Activated naive CD8-positive, alpha-beta T cell (primary cell): ENCODE measurements around the gene VILL.
"Not testable (repeated sequence)": the region's sequence is repeated elsewhere in the genome, so short reads cannot be mapped to it uniquely, and the experiment has no call there.

Experiments
- H3K27ac Mint-ChIP-seq: one replicate; pipeline ENCODE4 v1.8.0; 2021; ENCODE audit warnings: mixed read lengths
- H3K27me3 Mint-ChIP-seq: one replicate; pipeline ENCODE4 v1.8.0; 2021; ENCODE audit warnings: mixed read lengths
- H3K36me3 Mint-ChIP-seq: one replicate; pipeline ENCODE4 v1.8.0; 2021; ENCODE audit warnings: mixed read lengths
- H3K4me1 Mint-ChIP-seq: one replicate; pipeline ENCODE4 v1.8.0; 2021; ENCODE audit warnings: low read depth, mixed read lengths
- H3K4me3 Mint-ChIP-seq: one replicate; pipeline ENCODE4 v1.8.0; 2021; ENCODE audit warnings: mild to moderate bottlenecking, mixed read lengths
- H3K9me3 Mint-ChIP-seq: one replicate; pipeline ENCODE4 v1.8.0; 2021; ENCODE audit warnings: low read depth, mixed read lengths

Gene VILL

GRCh38 chr3:38036286-38036685 is 45.7 kb downstream of the VILL start:
- Mint-ChIP-seq H3K4me1 (peaks cover 29% of the 10 kb centered on the region), H3K4me3 (no peak overlapping the region), H3K27ac (no peak overlapping the region), H3K27me3 (no peaks in the 10 kb centered on the region), H3K9me3 (no peaks in the 10 kb centered on the region), H3K36me3 (peaks cover 4% of the 10 kb centered on the region)

DNA sequence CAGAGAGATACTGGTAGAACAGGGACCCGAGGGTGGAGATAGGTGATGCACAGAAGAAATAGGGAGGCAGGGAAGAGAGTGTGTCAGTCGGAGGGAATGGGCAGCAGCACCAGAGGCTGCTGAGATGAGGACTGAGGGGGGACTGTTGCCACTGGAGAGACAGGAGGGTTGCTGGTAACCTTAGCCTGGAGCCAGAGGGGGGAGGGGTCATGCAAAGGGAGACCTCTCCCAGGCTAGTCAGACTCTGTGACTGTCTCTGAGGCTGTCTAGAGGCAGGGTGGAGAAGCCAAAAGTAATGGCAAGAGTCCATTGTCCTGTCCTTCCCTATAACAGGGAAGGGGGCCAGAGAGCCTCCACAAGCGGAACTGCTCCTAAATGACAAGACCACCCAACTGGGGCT is 46.3 kb downstream of the VILL start:
- H3K4me1 Mint-ChIP-seq, result peaks cover 29% of the 10 kb centered on the region
- H3K27ac Mint-ChIP-seq, result no peak overlapping the region
- no peak overlapping the region for H3K4me3 Mint-ChIP-seq
- peaks cover 4% of the 10 kb centered on the region for H3K36me3 Mint-ChIP-seq
- no peaks in the 10 kb centered on the region for H3K27me3 Mint-ChIP-seq
- H3K9me3 Mint-ChIP-seq, result no peaks in the 10 kb centered on the region

GRCh38 chr3:38038447-38038911 is 47.9 kb downstream of the VILL start:
- no peaks in the 10 kb centered on the region for H3K9me3 Mint-ChIP-seq
- peak overlapping the region; percentile 90 for H3K27ac Mint-ChIP-seq
- H3K4me1 Mint-ChIP-seq, result peaks cover 29% of the 10 kb centered on the region
- H3K27me3 Mint-ChIP-seq, result no peaks in the 10 kb centered on the region
- peaks cover 7% of the 10 kb centered on the region for H3K36me3 Mint-ChIP-seq
- H3K4me3 Mint-ChIP-seq, result peak overlapping the region; percentile 82

- peak within 1 kb of the TSS; percentile 90 for H3K27ac Mint-ChIP-seq
- H3K4me3 Mint-ChIP-seq, result peak within 1 kb of the TSS; percentile 82
- H3K9me3 Mint-ChIP-seq, result no peaks in the 10 kb centered on the region
- H3K36me3 Mint-ChIP-seq, result peaks cover 7% of the 10 kb centered on the region
- no peaks in the 10 kb centered on the region for H3K27me3 Mint-ChIP-seq
- H3K4me1 Mint-ChIP-seq, result peaks cover 29% of the 10 kb centered on the region
These were observed 48.7 kb downstream of the VILL start, which contains the start of gene DLEC1 for GRCh38 chr3:38039101-38039898. TSS of gene DLEC1 (plus strand) at chr3:38039208. CDS start at chr3:38039226, 18 bp downstream.

- H3K4me1 Mint-ChIP-seq, result peaks cover 29% of the 10 kb centered on the region
- peaks cover 9% of the 10 kb centered on the region for H3K36me3 Mint-ChIP-seq
- peak overlapping the region; percentile 82 for H3K4me3 Mint-ChIP-seq
- H3K27ac Mint-ChIP-seq, result peak overlapping the region; percentile 58
- no peaks in the 10 kb centered on the region for H3K27me3 Mint-ChIP-seq
- no peaks in the 10 kb centered on the region for H3K9me3 Mint-ChIP-seq
These were observed 49.3 kb downstream of the VILL start for GRCh38 chr3:38039899-38040261.

DNA sequence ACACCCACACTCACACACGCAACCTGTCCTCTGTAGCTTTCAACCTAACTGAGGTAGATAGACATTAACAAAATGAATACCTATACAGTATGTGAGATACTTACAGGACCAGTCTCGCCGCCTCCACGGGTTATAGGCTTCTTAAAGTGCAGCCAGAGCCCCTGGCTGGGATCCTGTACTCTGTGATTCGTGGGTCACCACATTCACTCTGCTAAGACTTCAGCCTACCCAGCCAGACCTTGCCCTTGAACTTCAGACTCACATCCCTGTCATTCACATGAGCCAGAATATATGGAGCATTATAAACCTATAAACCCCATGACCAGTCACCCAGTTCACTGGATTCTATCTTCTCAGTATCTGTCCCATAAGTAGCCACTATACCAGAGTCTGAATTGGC is 49.8 kb downstream of the VILL start:
- Mint-ChIP-seq H3K4me1 (peaks cover 29% of the 10 kb centered on the region), H3K9me3 (no peaks in the 10 kb centered on the region), H3K36me3 (peaks cover 9% of the 10 kb centered on the region), H3K4me3 (peak overlapping the region; percentile 82), H3K27ac (peak overlapping the region; percentile 58), H3K27me3 (no peaks in the 10 kb centered on the region)

GRCh38 chr3:38043486-38043885 is 52.9 kb downstream of the VILL start:
- H3K9me3 Mint-ChIP-seq, result no peaks in the 10 kb centered on the region
- peaks cover 20% of the 10 kb centered on the region for H3K4me1 Mint-ChIP-seq
- H3K36me3 Mint-ChIP-seq, result peaks cover 17% of the 10 kb centered on the region
- no peak overlapping the region for H3K4me3 Mint-ChIP-seq
- no peak overlapping the region for H3K27ac Mint-ChIP-seq
- no peaks in the 10 kb centered on the region for H3K27me3 Mint-ChIP-seq

- peaks cover 18% of the 10 kb centered on the region for H3K36me3 Mint-ChIP-seq
- no peaks in the 10 kb centered on the region for H3K9me3 Mint-ChIP-seq
- H3K4me3 Mint-ChIP-seq, result no peak overlapping the region
- H3K27ac Mint-ChIP-seq, result no peak overlapping the region
- no peaks in the 10 kb centered on the region for H3K27me3 Mint-ChIP-seq
- no peaks in the 10 kb centered on the region for H3K4me1 Mint-ChIP-seq
These were observed 55.4 kb downstream of the VILL start for GRCh38 chr3:38046027-38046426.

DNA sequence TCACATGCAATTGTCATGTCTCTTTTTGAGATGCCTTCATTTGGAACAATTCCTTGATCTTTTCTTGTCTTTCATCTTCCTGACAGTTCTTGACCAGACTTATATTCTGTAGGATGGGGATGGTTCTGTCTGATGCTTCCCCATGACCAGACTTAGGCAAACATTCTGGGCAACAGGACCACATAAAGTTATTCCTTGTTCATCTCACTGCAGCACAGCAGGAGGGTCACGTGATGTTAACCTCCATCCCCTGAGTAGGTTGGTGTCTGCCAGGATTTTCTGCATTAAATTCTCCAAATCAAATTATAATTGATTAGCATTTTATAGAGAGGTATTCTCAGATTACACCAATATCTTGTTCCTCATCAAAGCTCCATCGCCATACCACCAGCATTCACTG is 56.2 kb downstream of the VILL start:
- H3K9me3 Mint-ChIP-seq, result no peaks in the 10 kb centered on the region

GRCh38 chr3:38047896-38048295 is 57.3 kb downstream of the VILL start:
- no peak overlapping the region for H3K27ac Mint-ChIP-seq
- H3K27me3 Mint-ChIP-seq, result no peaks in the 10 kb centered on the region
- no peak overlapping the region for H3K4me3 Mint-ChIP-seq
- no peaks in the 10 kb centered on the region for H3K9me3 Mint-ChIP-seq
- H3K4me1 Mint-ChIP-seq, result no peaks in the 10 kb centered on the region
- H3K36me3 Mint-ChIP-seq, result peaks cover 16% of the 10 kb centered on the region

More for the DNA sequence above, 56.2 kb downstream of the VILL start:
- H3K4me3 Mint-ChIP-seq, result no peak overlapping the region
- peaks cover 18% of the 10 kb centered on the region for H3K36me3 Mint-ChIP-seq
- H3K27ac Mint-ChIP-seq, result no peak overlapping the region
- no peaks in the 10 kb centered on the region for H3K27me3 Mint-ChIP-seq
- no peaks in the 10 kb centered on the region for H3K4me1 Mint-ChIP-seq

DNA sequence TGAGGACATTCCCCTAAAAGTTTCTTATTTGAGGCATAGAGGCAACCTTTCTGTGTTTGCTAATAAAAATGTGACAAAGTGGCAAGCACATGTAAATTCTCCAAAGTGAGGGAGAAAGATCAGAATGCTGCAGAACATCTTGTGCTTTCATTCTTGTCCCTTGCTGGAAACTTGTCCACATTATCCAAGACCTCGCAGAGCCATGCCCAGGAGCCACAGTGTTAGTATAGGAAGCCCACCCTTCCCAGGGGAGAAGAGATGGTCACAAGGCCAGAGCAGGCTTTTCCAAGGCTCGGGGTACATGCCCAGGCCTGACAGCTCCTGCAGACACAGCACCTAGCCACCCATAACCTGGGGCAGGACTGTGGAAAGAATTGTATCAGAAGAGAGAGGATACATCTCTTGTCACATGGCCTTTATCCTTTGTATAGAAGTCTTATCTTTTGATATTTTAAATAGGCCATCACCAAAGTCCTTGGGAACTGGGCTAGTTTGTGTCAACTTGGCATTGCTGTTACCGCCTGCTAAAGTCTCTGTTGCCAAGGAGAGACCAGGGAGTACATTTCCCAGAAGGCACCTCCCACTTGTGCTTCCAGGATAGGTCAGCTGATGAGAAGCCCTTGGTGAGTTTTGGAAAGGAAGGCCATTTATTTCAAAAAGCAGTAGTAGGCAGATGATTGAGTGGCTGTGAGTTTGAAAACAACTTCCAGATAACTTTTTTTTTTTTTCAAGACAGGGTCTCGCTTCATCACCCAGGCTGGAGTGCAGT is 59.0 kb downstream of the VILL start:
- no peak overlapping the region for H3K4me3 Mint-ChIP-seq
- H3K27ac Mint-ChIP-seq, result no peak overlapping the region
- no peaks in the 10 kb centered on the region for H3K4me1 Mint-ChIP-seq

DNA sequence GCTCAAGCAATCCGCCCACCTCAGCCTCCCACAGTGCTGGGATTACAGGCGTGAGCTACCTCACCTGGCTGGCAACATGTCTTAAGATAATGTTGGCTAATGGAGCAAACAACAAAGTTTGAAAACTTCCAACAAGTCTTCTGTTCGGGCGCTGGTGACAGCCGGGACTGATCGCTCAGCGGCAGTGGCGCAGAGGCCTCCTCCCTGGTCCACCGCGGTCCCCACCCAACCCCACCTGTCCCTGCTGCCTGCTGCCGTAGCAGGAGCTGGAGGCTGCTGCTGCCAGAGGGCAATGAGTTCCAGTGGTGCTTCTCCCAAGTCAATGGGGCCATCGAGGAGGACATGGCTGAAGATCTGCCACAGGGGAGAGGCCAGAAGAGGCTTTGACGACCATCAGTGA is 60.5 kb downstream of the VILL start:
- H3K27ac Mint-ChIP-seq, result no peak overlapping the region
- peaks cover 3% of the 10 kb centered on the region for H3K4me1 Mint-ChIP-seq
- no peaks in the 10 kb centered on the region for H3K27me3 Mint-ChIP-seq
- H3K9me3 Mint-ChIP-seq, result no peaks in the 10 kb centered on the region
- H3K36me3 Mint-ChIP-seq, result peaks cover 10% of the 10 kb centered on the region
- no peak overlapping the region for H3K4me3 Mint-ChIP-seq

More for the DNA sequence above, 59.0 kb downstream of the VILL start:
- Mint-ChIP-seq H3K27me3 (no peaks in the 10 kb centered on the region), H3K9me3 (no peaks in the 10 kb centered on the region), H3K36me3 (peaks cover 16% of the 10 kb centered on the region)

DNA sequence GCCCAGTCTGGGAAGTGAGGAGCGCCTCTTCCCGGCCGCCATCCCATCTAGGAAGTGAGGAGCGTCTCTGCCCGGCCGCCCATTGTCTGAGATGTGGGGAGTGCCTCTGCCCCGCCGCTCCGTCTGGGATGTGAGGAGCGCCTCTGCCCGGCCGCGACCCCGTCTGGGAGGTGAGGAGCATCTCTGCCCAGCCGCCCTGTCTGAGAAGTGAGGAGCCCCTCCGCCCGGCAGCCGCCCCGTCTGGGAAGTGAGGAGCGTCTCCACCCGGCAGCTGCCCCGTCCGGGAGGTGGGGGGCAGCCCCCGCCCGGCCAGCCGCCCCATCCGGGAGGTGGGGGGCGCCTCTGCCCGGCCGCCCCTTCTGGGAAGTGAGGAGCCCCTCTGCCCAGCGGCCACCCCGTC is 62.7 kb downstream of the VILL start:
- H3K4me1 Mint-ChIP-seq, result not testable (repeated sequence)

GRCh38 chr3:38053813-38054498 is 63.4 kb downstream of the VILL start:
- not testable (repeated sequence) for H3K36me3 Mint-ChIP-seq, H3K4me3 Mint-ChIP-seq, H3K27me3 Mint-ChIP-seq, H3K9me3 Mint-ChIP-seq, H3K4me1 Mint-ChIP-seq, H3K27ac Mint-ChIP-seq

More for the DNA sequence above, 62.7 kb downstream of the VILL start:
- H3K4me3 Mint-ChIP-seq, H3K9me3 Mint-ChIP-seq, H3K27me3 Mint-ChIP-seq, H3K27ac Mint-ChIP-seq, H3K36me3 Mint-ChIP-seq: not testable (repeated sequence)

DNA sequence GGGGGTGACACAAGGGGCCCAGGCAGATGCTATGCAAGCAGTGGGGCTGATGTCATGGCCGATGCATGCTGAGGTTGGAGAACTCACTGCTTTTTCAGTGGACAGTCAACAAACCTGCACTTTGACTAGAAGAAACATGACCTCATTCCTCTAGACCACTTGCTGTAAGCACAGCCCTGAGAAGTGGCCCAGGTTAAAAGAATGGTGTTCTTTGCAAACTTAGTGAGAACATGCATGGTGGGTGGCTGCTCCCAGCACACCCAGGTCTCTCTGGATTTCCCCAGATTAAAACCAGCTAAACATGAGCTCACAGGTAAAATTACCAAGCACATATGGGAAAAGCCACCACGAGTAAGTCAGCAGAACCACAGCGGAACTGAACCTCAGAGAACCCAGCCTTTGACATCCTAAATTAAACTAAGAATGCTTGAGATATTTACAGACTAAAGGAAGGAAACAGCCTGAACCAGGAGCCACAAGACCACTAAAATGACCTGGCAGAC is 64.0 kb downstream of the VILL start:
- no peaks in the 10 kb centered on the region for H3K27me3 Mint-ChIP-seq
- peaks cover 3% of the 10 kb centered on the region for H3K36me3 Mint-ChIP-seq
- peaks cover 5% of the 10 kb centered on the region for H3K4me1 Mint-ChIP-seq
- no peak overlapping the region for H3K27ac Mint-ChIP-seq
- H3K9me3 Mint-ChIP-seq, result no peaks in the 10 kb centered on the region
- no peak overlapping the region for H3K4me3 Mint-ChIP-seq
